H9 (cell line): Measurements from ENCODE around the gene ARHGAP5. TPM values are rescaled to one million over a fixed set of nuclear protein-coding genes. Genes with fewer than 3 reads are reported as not detected.

Experiments used
- DNase-seq: peaks from one replicate; pipeline ENCODE4 v3.0.0-alpha.2; 2017
- H2AFZ ChIP-seq: one replicate; pipeline ENCODE4 v1.6.1; 2013; ENCODE audit warnings: mild to moderate bottlenecking, low read length, control low read depth, moderate library complexity
- H2AK5ac ChIP-seq: 2 replicates; pipeline ENCODE4 v1.6.1; 2013; ENCODE audit warnings: low read length, control low read depth, mixed read lengths; ENCODE audit not compliant: insufficient read length
- H2BK120ac ChIP-seq: one replicate; pipeline ENCODE4 v1.6.1; 2013; ENCODE audit warnings: low read depth, mild to moderate bottlenecking, low read length, control low read depth, inconsistent platforms; ENCODE audit not compliant: poor library complexity, severe bottlenecking
- H2BK12ac ChIP-seq: 2 replicates; pipeline ENCODE4 v1.6.1; 2013; ENCODE audit warnings: low read length, control low read depth, mixed read lengths, low read depth; ENCODE audit not compliant: insufficient read length
- H2BK15ac ChIP-seq: 2 replicates; pipeline ENCODE4 v1.6.1; 2013; ENCODE audit warnings: low read depth, low read length, control low read depth
- H2BK20ac ChIP-seq: one replicate; pipeline ENCODE4 v1.6.1; 2013; ENCODE audit warnings: low read depth, mild to moderate bottlenecking, low read length, control low read depth, inconsistent platforms; ENCODE audit not compliant: poor library complexity, severe bottlenecking
- H2BK5ac ChIP-seq: 2 replicates; pipeline ENCODE4 v1.6.1; 2013; ENCODE audit warnings: low read length, control low read depth, mixed read lengths; ENCODE audit not compliant: insufficient read length
- H3K14ac ChIP-seq: 2 replicates; pipeline ENCODE4 v1.6.1; 2013; ENCODE audit warnings: low read length, control low read depth; ENCODE audit not compliant: insufficient read depth
- H3K18ac ChIP-seq: 2 replicates; pipeline ENCODE4 v1.6.1; 2013; ENCODE audit warnings: low read depth, mild to moderate bottlenecking, mixed read lengths, low read length, control low read depth; ENCODE audit not compliant: insufficient read length
- H3K23ac ChIP-seq: 2 replicates; pipeline ENCODE4 v1.6.1; 2013; ENCODE audit warnings: low read length, control low read depth, mixed read lengths, low read depth; ENCODE audit not compliant: insufficient read length
- H3K23me2 ChIP-seq: 2 replicates; pipeline ENCODE4 v1.6.1; 2013; ENCODE audit warnings: low read depth, mild to moderate bottlenecking, mixed read lengths, low read length, control low read depth; ENCODE audit not compliant: insufficient read length, poor library complexity, severe bottlenecking
- H3K27ac ChIP-seq: 2 replicates; pipeline ENCODE4 v1.5.1; 2013; ENCODE audit warnings: low read length, control low read depth, mixed read lengths, low read depth; ENCODE audit not compliant: insufficient read length
- H3K27me3 ChIP-seq: 2 replicates; pipeline ENCODE4 v1.6.1; 2013; ENCODE audit warnings: low read length, control low read depth, inconsistent platforms; ENCODE audit not compliant: insufficient read depth
- H3K4ac ChIP-seq: 2 replicates; pipeline ENCODE4 v1.6.1; 2013; ENCODE audit warnings: low read depth, mild to moderate bottlenecking, control low read depth, inconsistent platforms, low read length, moderate library complexity
- H3K4me1 ChIP-seq: 2 replicates; pipeline ENCODE4 v1.6.1; 2013; ENCODE audit warnings: low read length, control low read depth, inconsistent platforms; ENCODE audit not compliant: insufficient read depth
- H3K4me2 ChIP-seq: 2 replicates; pipeline ENCODE4 v1.6.1; 2013; ENCODE audit warnings: low read length, control low read depth, mixed read lengths; ENCODE audit not compliant: insufficient read length, insufficient read depth
- H3K56ac ChIP-seq: 2 replicates; pipeline ENCODE4 v1.6.1; 2013; ENCODE audit warnings: low read depth, mild to moderate bottlenecking, mixed read lengths, low read length, control low read depth; ENCODE audit not compliant: insufficient read length
- H3K79me1 ChIP-seq: 2 replicates; pipeline ENCODE4 v1.6.1; 2013; ENCODE audit warnings: low read depth, mild to moderate bottlenecking, moderate library complexity, low read length, control low read depth, inconsistent platforms; ENCODE audit not compliant: insufficient read depth, poor library complexity, severe bottlenecking
- H3K79me2 ChIP-seq: 2 replicates; pipeline ENCODE4 v1.6.1; 2013; ENCODE audit warnings: low read length, control low read depth, inconsistent platforms; ENCODE audit not compliant: insufficient read depth
- H3K9ac ChIP-seq: 2 replicates; pipeline ENCODE4 v1.6.1; 2013; ENCODE audit warnings: low read length, control low read depth, mixed read lengths; ENCODE audit not compliant: insufficient read length; ENCODE audit errors: extremely low read depth
- H3K9me3 ChIP-seq: one replicate; pipeline ENCODE4 v1.6.1; 2013; ENCODE audit warnings: low read depth, low read length, inconsistent platforms; ENCODE audit not compliant: control insufficient read depth
- H3T11ph ChIP-seq: one replicate; pipeline ENCODE4 v1.6.1; 2013; ENCODE audit warnings: mild to moderate bottlenecking, low read length, control low read depth, inconsistent platforms
- H4K20me1 ChIP-seq: one replicate; pipeline ENCODE4 v1.6.1; 2013; ENCODE audit not compliant: control insufficient read depth, insufficient read length, insufficient read depth
- H4K5ac ChIP-seq: 2 replicates; pipeline ENCODE4 v1.6.1; 2013; ENCODE audit warnings: low read depth, mild to moderate bottlenecking, mixed read lengths, low read length, control low read depth; ENCODE audit not compliant: insufficient read length
- H4K8ac ChIP-seq: replicated peaks from 2 replicates; pipeline ENCODE4 v1.6.1; 2013; ENCODE audit warnings: low read length, control low read depth, mixed read lengths, low read depth; ENCODE audit not compliant: insufficient read length
- H4K91ac ChIP-seq: 2 replicates; pipeline ENCODE4 v1.6.1; 2013; ENCODE audit warnings: low read depth, mild to moderate bottlenecking, moderate library complexity, mixed read lengths, low read length, control low read depth; ENCODE audit not compliant: insufficient read length
- H3K27ac Mint-ChIP-seq, 3 experiments: 2 replicates in 2 of 3; 3 replicates in 1 of 3; pipeline ENCODE4 v1.8.0; 2020 to 2021; ENCODE audit warnings: mixed read lengths in 3 of 3, mild to moderate bottlenecking in 1 of 3, moderate library complexity in 1 of 3
- H3K27me3 Mint-ChIP-seq: 2 replicates; pipeline ENCODE4 v1.8.0; 2021; ENCODE audit warnings: low read depth, mild to moderate bottlenecking, moderate library complexity, mixed read lengths
- H3K36me3 Mint-ChIP-seq, 3 experiments: 2 replicates in 2 of 3; 3 replicates in 1 of 3; pipeline ENCODE4 v1.8.0; 2020 to 2021; ENCODE audit warnings: low read depth in 3 of 3, mixed read lengths in 3 of 3; ENCODE audit not compliant: insufficient read depth in 1 of 3
- H3K4me1 Mint-ChIP-seq, 2 experiments: 2 replicates each; pipeline ENCODE4 v1.8.0; 2020; ENCODE audit warnings: mixed read lengths in 2 of 2
- H3K4me3 Mint-ChIP-seq, 2 experiments: 2 replicates in 1 of 2; 3 replicates in 1 of 2; pipeline ENCODE4 v1.8.0; 2020 to 2021; ENCODE audit warnings: mild to moderate bottlenecking in 2 of 2, mixed read lengths in 2 of 2, moderate library complexity in 1 of 2
- H3K9me3 Mint-ChIP-seq, 2 experiments: 2 replicates in 1 of 2; 3 replicates in 1 of 2; pipeline ENCODE4 v1.8.0; 2020; ENCODE audit warnings: mild to moderate bottlenecking in 2 of 2, mixed read lengths in 2 of 2, moderate library complexity in 1 of 2
- WGBS: extraction: QIAGEN DNeasy Blood & Tissue Kit; methylation state at CpG from one replicate; pipeline ENCODE4 v1.1.7; 2013; ENCODE audit warnings: missing lambda C conversion rate, low lambda C conversion rate, mixed read lengths; ENCODE audit not compliant: insufficient read length; ENCODE audit errors: extremely low coverage; 5-methylcytosine and 5-hydroxymethylcytosine counted together
- total RNA-seq: library from RNA; stranded (reverse); gene quantifications from 2 replicates; pipeline ENCODE4 v1.2.1, GENCODE V29; 2021
- TF ChIP-seq, protein P1 (sequence below): fragments of 200-600 bp; sonication (generic); conservative IDR thresholded peaks from 3 replicates; pipeline ENCODE4 v1.8.0; 2021; ENCODE audit warnings: antibody characterized with exemption, mild to moderate bottlenecking

The ARHGAP5 gene
- total RNA-seq, 1 experiment from 2014 or later: 73.8 TPM

DNA sequence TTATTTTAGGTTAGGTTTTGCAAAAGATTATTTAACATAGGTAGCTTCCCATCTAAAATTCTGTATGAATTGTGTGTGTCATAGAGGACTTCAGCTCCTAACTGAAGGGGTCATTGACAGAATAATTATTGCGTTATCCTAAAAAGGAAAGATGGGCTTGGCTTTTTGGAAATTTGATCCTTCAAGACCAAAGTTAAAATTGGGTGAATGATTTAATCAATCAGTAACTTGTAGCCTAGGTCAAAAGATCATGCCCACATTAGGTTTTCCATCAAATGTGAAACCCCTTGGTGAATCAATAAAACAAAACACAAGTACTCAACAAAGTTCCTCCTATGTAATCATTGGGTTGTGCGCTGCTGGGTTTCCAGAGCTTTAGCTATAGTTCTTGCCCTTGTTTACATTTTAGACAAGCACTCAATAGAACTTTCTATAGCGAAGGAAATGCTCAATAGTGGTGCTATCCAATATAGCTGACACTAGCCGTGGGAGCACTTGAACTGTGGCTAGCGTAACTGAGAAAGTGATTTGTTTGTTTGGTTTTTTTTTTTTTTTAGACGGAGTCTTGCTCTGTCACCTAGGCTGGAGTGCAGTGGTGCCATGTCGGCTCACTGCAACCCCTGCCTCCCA, 37.6 kb upstream of the ARHGAP5 start:
- DNase-seq: no peak
- Histone ChIP-seq H3K18ac (no peak overlapping the region), H3K14ac (no peak overlapping the region), H2AFZ (no peak overlapping the region), H4K20me1 (no peaks in the 10 kb centered on the region), H2AK5ac (no peak overlapping the region), H3K56ac (no peak overlapping the region), H4K8ac (no peak overlapping the region), H3K23ac (no peak overlapping the region), H3K23me2 (no peaks in the 10 kb centered on the region), H3K27me3 (no peaks in the 10 kb centered on the region), H3K79me2 (no peaks in the 10 kb centered on the region), H3K9me3 (no peaks in the 10 kb centered on the region), H2BK120ac (no peak overlapping the region), H3K79me1 (no peaks in the 10 kb centered on the region), H4K5ac (no peak overlapping the region), H3K9ac (no peak overlapping the region), H3K4me1 (no peaks in the 10 kb centered on the region), H2BK15ac (no peak overlapping the region), H3K4me2 (no peak overlapping the region), H2BK12ac (no peak overlapping the region), H2BK5ac (no peak overlapping the region), H3T11ph (no peak overlapping the region), H4K91ac (no peak overlapping the region), H3K27ac (no peak overlapping the region), H2BK20ac (no peak overlapping the region), H3K4ac (no peak overlapping the region)
- no peaks in the 10 kb centered on the region for H3K9me3 Mint-ChIP-seq
- TF ChIP-seq, protein P1, sequence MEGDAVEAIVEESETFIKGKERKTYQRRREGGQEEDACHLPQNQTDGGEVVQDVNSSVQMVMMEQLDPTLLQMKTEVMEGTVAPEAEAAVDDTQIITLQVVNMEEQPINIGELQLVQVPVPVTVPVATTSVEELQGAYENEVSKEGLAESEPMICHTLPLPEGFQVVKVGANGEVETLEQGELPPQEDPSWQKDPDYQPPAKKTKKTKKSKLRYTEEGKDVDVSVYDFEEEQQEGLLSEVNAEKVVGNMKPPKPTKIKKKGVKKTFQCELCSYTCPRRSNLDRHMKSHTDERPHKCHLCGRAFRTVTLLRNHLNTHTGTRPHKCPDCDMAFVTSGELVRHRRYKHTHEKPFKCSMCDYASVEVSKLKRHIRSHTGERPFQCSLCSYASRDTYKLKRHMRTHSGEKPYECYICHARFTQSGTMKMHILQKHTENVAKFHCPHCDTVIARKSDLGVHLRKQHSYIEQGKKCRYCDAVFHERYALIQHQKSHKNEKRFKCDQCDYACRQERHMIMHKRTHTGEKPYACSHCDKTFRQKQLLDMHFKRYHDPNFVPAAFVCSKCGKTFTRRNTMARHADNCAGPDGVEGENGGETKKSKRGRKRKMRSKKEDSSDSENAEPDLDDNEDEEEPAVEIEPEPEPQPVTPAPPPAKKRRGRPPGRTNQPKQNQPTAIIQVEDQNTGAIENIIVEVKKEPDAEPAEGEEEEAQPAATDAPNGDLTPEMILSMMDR: no peak
- H3K27ac Mint-ChIP-seq: no peak overlapping the region; a peak in 1 of 7 replicates
- H3K27me3 Mint-ChIP-seq: no peaks in the 10 kb centered on the region
- no CpG with 5 or more reads among the region's 7 CpGs for WGBS
- H3K4me3 Mint-ChIP-seq: no peak overlapping the region
- H3K36me3 Mint-ChIP-seq: no peaks in the 10 kb centered on the region
- H3K4me1 Mint-ChIP-seq: peaks cover 0 to 3% of the 10 kb centered on the region in 2 experiments; a peak in 1 of 4 replicates
